Stimulated activated naive CD4-positive, alpha-beta T cell (primary cell): ENCODE results near the gene PCDHB9.
"Not testable (repeated sequence)": the region's sequence is repeated elsewhere in the genome, so short reads cannot be mapped to it uniquely, and the experiment has no call there.

ENCODE experiments used
- DNase-seq, 6 experiments: peaks; one replicate each; lab custom pipeline; 2025; lab: John Stamatoyannopoulos, UW

PCDHB9 gene

GRCh38 chr5:141186897-141187512 is at the start of gene PCDHB9:
Gene PCDHB9, plus strand, starts transcription at chr5:141187161. Its CDS starts 158 bp downstream, at chr5:141187319.
- DNase-seq: no peak

- DNase-seq: not testable (repeated sequence)
Observed at GRCh38 chr5:141137346-141137745, 49.6 kb upstream of the PCDHB9 start.

GRCh38 chr5:141149812-141150211 is 37.1 kb upstream of the PCDHB9 start, which contains the start of gene PCDHB6:
Gene PCDHB6, plus strand, starts transcription at chr5:141150057. Its CDS starts 201 bp downstream, at chr5:141150258.
- no peak for DNase-seq

GRCh38 chr5:141150224-141150992 is 36.6 kb upstream of the PCDHB9 start:
- DNase-seq: no peak

GRCh38 chr5:141150993-141151325 is 36.0 kb upstream of the PCDHB9 start:
- DNase-seq: no peak

- DNase-seq: not testable (repeated sequence)
Observed at GRCh38 chr5:141151632-141152031, 35.3 kb upstream of the PCDHB9 start.

- DNase-seq: not testable (repeated sequence)
Observed at GRCh38 chr5:141152096-141152495, 34.9 kb upstream of the PCDHB9 start.

GRCh38 chr5:141155540-141156374 is 31.2 kb upstream of the PCDHB9 start:
- DNase-seq: no peak

GRCh38 chr5:141157356-141157755 is 29.6 kb upstream of the PCDHB9 start:
- DNase-seq: not testable (repeated sequence)

- DNase-seq: not testable (repeated sequence)
Observed at GRCh38 chr5:141157901-141158300, 29.1 kb upstream of the PCDHB9 start.

GRCh38 chr5:141172381-141173204 is 14.4 kb upstream of the PCDHB9 start, which contains the start of gene PCDHB7:
Gene PCDHB7, plus strand, starts transcription at chr5:141172644. Its CDS starts 192 bp downstream, at chr5:141172836.
- peak in 2 of 6 experiments; percentile 3 to 7 for DNase-seq

GRCh38 chr5:141174291-141175104 is 12.5 kb upstream of the PCDHB9 start:
- not testable (repeated sequence) for DNase-seq

GRCh38 chr5:141175933-141176332 is 11.0 kb upstream of the PCDHB9 start:
- no peak for DNase-seq

- peak in 1 of 6 experiments; percentile 3 for DNase-seq
Observed at GRCh38 chr5:141177577-141178191, 9.3 kb upstream of the PCDHB9 start, which contains the start of gene PCDHB8. Gene PCDHB8, plus strand, starts transcription at chr5:141177790. Its CDS starts 245 bp downstream, at chr5:141178035.

- DNase-seq: not testable (repeated sequence)
Observed at GRCh38 chr5:141179371-141179770, 7.6 kb upstream of the PCDHB9 start.

- DNase-seq: not testable (repeated sequence)
Observed at GRCh38 chr5:141179876-141180275, 7.1 kb upstream of the PCDHB9 start.

- no peak for DNase-seq
Observed at GRCh38 chr5:141180313-141180712, 6.6 kb upstream of the PCDHB9 start.

- DNase-seq: no peak
Observed at GRCh38 chr5:141182248-141182647, 4.7 kb upstream of the PCDHB9 start, which contains the start of gene PCDHB16. Gene PCDHB16, plus strand, starts transcription at chr5:141182387. Its CDS starts 173 bp downstream, at chr5:141182560.

GRCh38 chr5:141184117-141184855 is 2.7 kb upstream of the PCDHB9 start:
- not testable (repeated sequence) for DNase-seq
